ENCODE measurements around the gene HIVEP3. TPM values are rescaled to one million over a fixed set of nuclear protein-coding genes. Genes with fewer than 3 reads are reported as not detected.
A peak's percentile ranks its signal among the peaks of the same experiment; 100 is the strongest.

The HIVEP3 gene
- total RNA-seq, 2 donors from 2014 or later = 8.0 to 27.6 TPM

DNA sequence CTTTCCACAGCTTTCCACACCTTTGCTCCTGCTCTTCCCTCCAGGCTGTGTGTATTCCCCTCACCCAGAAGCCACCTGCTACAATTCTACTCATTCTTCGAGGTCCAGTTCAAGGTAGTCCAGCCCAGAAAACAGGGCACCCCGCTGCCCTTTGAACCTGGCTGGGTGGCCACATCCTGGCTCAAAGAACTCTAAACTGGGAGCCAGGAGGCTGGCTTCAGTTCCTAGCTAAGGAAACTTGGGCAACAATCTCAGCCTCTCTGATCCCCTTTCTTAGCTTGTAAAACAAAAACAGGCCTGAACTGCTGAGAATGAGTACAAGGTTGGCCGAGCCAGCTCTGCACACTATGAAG is 438.9 kb downstream of the HIVEP3 start:
- Mint-ChIP-seq H3K4me1 (peaks cover 4% of the 10 kb centered on the region), H3K36me3 (ENCODE audit: low read depth) (no peaks in the 10 kb centered on the region), H3K9me3 (no peaks in the 10 kb centered on the region), H3K4me3 (no peak overlapping the region), H3K27ac (peak overlapping the region; percentile 36), H3K27me3 (no peaks in the 10 kb centered on the region)
- no peak for ATAC-seq (replicated peaks)

GRCh38 chr1:41479000-41479807 is 439.5 kb downstream of the HIVEP3 start:
- Mint-ChIP-seq H3K27ac (peak overlapping the region; percentile 36), H3K27me3 (no peaks in the 10 kb centered on the region), H3K9me3 (no peaks in the 10 kb centered on the region), H3K36me3 (ENCODE audit: low read depth) (no peaks in the 10 kb centered on the region), H3K4me1 (peaks cover 4% of the 10 kb centered on the region), H3K4me3 (no peak overlapping the region)
- no peak for ATAC-seq (replicated peaks)

DNA sequence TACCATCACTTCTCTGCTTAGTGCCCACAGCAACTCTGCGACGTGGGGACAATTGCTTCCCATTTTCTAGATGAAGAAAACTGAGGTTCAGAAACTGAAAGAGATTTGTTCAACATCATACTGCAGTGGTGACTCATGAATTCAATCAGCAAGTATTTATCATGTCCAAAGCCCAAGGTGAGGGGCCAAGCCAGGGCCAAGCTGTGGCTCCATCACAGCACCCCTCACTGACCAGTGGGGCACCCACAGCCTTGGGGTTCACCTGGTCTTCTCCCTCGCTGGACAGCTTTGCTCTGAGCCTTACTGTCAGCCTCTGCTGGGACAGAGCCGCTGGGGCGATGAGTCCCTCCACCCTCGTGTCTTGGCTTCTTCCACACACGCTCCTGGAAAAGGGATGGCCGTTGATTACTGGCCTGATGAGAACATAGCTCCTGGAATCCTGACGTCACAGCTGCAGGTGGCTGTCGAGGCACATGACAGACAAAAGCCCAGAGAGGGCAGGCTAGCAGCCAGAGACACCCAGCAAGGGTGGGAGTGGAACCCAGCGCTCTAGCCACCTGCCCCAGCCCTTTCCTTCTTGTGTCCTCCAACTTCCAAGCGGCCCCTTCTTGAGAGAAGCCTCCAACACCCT is 440.5 kb downstream of the HIVEP3 start:
- Mint-ChIP-seq H3K36me3 (ENCODE audit: low read depth) (no peaks in the 10 kb centered on the region), H3K4me3 (no peak overlapping the region), H3K27me3 (no peaks in the 10 kb centered on the region), H3K9me3 (no peaks in the 10 kb centered on the region), H3K27ac (no peak overlapping the region), H3K4me1 (peaks cover 4% of the 10 kb centered on the region)
- no peak for ATAC-seq (replicated peaks)

GRCh38 chr1:41476807-41477361 is 441.8 kb downstream of the HIVEP3 start:
- Mint-ChIP-seq H3K4me3 (no peak overlapping the region), H3K36me3 (ENCODE audit: low read depth) (no peaks in the 10 kb centered on the region), H3K27ac (no peak overlapping the region), H3K9me3 (no peaks in the 10 kb centered on the region), H3K4me1 (peaks cover 4% of the 10 kb centered on the region), H3K27me3 (no peaks in the 10 kb centered on the region)
- no peak for ATAC-seq (replicated peaks)

DNA sequence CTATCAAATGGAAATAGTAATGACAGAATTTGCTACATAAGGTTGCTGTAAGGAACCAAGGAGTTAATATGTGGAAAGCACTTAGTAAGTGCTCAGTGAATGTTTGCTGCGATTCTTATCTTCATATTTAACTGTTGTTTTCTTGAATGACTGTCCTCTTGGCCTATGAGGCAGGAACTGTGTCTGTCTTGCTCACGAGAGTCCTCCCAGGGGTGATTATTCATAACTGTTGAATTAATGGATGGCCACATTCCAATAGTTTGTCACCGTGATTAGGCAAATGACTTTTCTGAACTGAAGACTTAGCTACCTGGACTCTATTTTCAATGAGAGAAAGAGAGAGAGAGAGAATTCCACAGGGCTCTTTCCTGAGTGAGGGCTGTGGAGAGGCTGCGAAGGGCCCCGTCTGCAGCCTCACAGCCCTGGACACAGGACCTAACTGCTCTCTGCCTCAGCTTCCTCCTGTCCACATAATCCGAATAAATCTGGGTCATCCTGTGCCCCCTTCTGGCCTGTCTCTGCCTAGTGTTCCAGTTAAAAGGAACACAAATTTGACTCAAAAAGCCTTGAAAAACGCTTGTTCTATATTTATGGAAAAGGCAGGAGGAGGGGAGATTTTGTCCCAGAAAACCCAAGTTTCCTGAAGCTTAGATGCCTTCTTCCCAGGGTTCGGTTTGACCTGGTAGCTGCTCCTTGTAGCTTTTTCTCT is 442.7 kb downstream of the HIVEP3 start:
- ATAC-seq (replicated peaks) = no peak
- Mint-ChIP-seq H3K36me3 (ENCODE audit: low read depth) (no peaks in the 10 kb centered on the region), H3K4me3 (no peak overlapping the region), H3K9me3 (no peaks in the 10 kb centered on the region), H3K27ac (no peak overlapping the region), H3K27me3 (no peaks in the 10 kb centered on the region), H3K4me1 (peaks cover 4% of the 10 kb centered on the region)

DNA sequence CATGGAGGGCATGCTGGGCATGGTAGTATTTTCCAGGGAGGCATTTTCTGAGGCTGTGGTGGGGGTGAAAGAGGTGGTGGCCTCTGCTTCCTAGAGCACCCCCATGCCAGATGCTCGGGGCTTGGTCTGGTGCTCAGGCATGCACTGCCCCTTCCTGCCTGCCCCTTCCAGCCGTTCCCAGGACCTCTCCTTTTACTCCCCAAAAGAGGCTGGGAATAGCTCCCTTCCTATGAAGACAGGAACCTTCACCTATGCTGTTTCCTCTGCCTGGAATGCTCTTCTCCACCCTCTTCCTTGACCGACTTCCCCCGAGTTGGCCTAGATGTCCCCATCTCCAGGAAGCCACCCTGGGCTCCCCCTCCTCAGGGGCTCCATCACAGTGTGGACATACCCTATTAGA is 443.4 kb downstream of the HIVEP3 start:
- H3K27me3 Mint-ChIP-seq = peaks cover 3% of the 10 kb centered on the region
- H3K4me3 Mint-ChIP-seq = no peak overlapping the region
- H3K4me1 Mint-ChIP-seq = peaks cover 4% of the 10 kb centered on the region
- no peaks in the 10 kb centered on the region for H3K36me3 Mint-ChIP-seq (ENCODE audit: low read depth)
- H3K27ac Mint-ChIP-seq = no peak overlapping the region
- no peak for ATAC-seq (replicated peaks)
- no peaks in the 10 kb centered on the region for H3K9me3 Mint-ChIP-seq

- Mint-ChIP-seq H3K4me1 (peaks cover 4% of the 10 kb centered on the region), H3K9me3 (no peaks in the 10 kb centered on the region), H3K36me3 (ENCODE audit: low read depth) (no peaks in the 10 kb centered on the region), H3K27me3 (peaks cover 3% of the 10 kb centered on the region), H3K4me3 (no peak overlapping the region), H3K27ac (no peak overlapping the region)
- no peak for ATAC-seq (replicated peaks)
Measured at GRCh38 chr1:41474490-41475271, 444.0 kb downstream of the HIVEP3 start.

- Mint-ChIP-seq H3K36me3 (ENCODE audit: low read depth) (no peaks in the 10 kb centered on the region), H3K4me3 (no peak overlapping the region), H3K4me1 (peaks cover 4% of the 10 kb centered on the region), H3K27me3 (peaks cover 3% of the 10 kb centered on the region), H3K27ac (no peak overlapping the region), H3K9me3 (no peaks in the 10 kb centered on the region)
- ATAC-seq (replicated peaks) = no peak
Measured at GRCh38 chr1:41473738-41474362, 444.9 kb downstream of the HIVEP3 start.

- no peaks in the 10 kb centered on the region for H3K4me1 Mint-ChIP-seq
- ATAC-seq (replicated peaks) = no peak
- H3K27ac Mint-ChIP-seq = no peak overlapping the region
- H3K9me3 Mint-ChIP-seq = no peaks in the 10 kb centered on the region
- H3K4me3 Mint-ChIP-seq = no peak overlapping the region
- peaks cover 6% of the 10 kb centered on the region for H3K27me3 Mint-ChIP-seq
- no peaks in the 10 kb centered on the region for H3K36me3 Mint-ChIP-seq (ENCODE audit: low read depth)
Measured at GRCh38 chr1:41471658-41472057, 447.1 kb downstream of the HIVEP3 start.

- Mint-ChIP-seq H3K4me3 (no peak overlapping the region), H3K27me3 (peaks cover 6% of the 10 kb centered on the region), H3K36me3 (ENCODE audit: low read depth) (no peaks in the 10 kb centered on the region), H3K9me3 (no peaks in the 10 kb centered on the region), H3K27ac (no peak overlapping the region), H3K4me1 (no peaks in the 10 kb centered on the region)
- ATAC-seq (replicated peaks) = no peak
Measured at GRCh38 chr1:41469706-41470105, 449.0 kb downstream of the HIVEP3 start.

- H3K27ac Mint-ChIP-seq = no peak overlapping the region
- H3K4me3 Mint-ChIP-seq = no peak overlapping the region
- no peaks in the 10 kb centered on the region for H3K9me3 Mint-ChIP-seq
- no peaks in the 10 kb centered on the region for H3K4me1 Mint-ChIP-seq
- H3K36me3 Mint-ChIP-seq (ENCODE audit: low read depth) = no peaks in the 10 kb centered on the region
- no peak for ATAC-seq (replicated peaks)
- H3K27me3 Mint-ChIP-seq = peaks cover 12% of the 10 kb centered on the region
Measured at GRCh38 chr1:41468122-41468762, 450.5 kb downstream of the HIVEP3 start.

- H3K4me3 Mint-ChIP-seq = no peak overlapping the region
- H3K4me1 Mint-ChIP-seq = no peaks in the 10 kb centered on the region
- H3K27ac Mint-ChIP-seq = no peak overlapping the region
- peaks cover 12% of the 10 kb centered on the region for H3K27me3 Mint-ChIP-seq
- ATAC-seq (replicated peaks) = no peak
- no peaks in the 10 kb centered on the region for H3K36me3 Mint-ChIP-seq (ENCODE audit: low read depth)
- no peaks in the 10 kb centered on the region for H3K9me3 Mint-ChIP-seq
Measured at GRCh38 chr1:41467673-41468072, 451.0 kb downstream of the HIVEP3 start.

DNA sequence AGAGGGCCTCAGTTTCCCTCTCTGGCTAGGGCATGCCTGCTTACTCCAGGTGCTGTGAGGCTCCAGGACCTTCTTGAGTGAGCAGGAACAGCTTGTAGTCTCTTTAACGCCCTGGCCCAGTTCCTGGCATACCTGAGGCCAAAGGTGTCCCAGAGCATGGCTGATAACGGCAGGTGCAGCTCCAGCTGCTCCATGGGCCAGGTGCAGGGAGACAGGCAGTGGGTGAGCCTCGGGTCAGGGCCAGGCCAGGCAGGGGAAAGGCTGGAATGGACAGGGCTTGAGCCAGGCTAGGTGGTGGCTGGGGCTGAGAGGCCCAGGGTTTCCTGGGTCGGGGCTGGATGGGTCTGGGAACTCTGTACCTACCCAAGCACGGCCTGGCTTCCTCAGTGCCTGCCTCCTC is 452.6 kb downstream of the HIVEP3 start:
- Mint-ChIP-seq H3K27ac (no peak overlapping the region), H3K36me3 (ENCODE audit: low read depth) (no peaks in the 10 kb centered on the region), H3K4me1 (no peaks in the 10 kb centered on the region), H3K4me3 (no peak overlapping the region), H3K27me3 (peaks cover 12% of the 10 kb centered on the region), H3K9me3 (no peaks in the 10 kb centered on the region)
- ATAC-seq (replicated peaks) = no peak
